H1 (cell line): ENCODE results near the gene ARID1B. TPM values are rescaled to one million over a fixed set of nuclear protein-coding genes. Genes with fewer than 3 reads are reported as not detected.

Source experiments
- CTCF ChIA-PET: fragments of 300-600 bp; sonication (Branson Sonifier 250); formaldehyde crosslinking; loops from one replicate; lab custom pipeline; 2021; ENCODE audit not compliant: partially characterized antibody; lab: Charles Lee
- POLR2A ChIA-PET: fragments of 300-600 bp; sonication (Branson Sonifier 250); formaldehyde crosslinking; loops from one replicate; lab custom pipeline; 2021; ENCODE audit warnings: inconsistent platforms; ENCODE audit not compliant: partially characterized antibody; lab: Charles Lee
- DNase-seq, 2 experiments: peaks; one replicate each; pipeline versions ENCODE4 v3.0.0 to v3.0.0-alpha.2; 2010 to 2022; ENCODE audit warnings: low spot score in 2 of 2, low read depth in 1 of 2, mixed read lengths in 1 of 2
- FAIRE-seq: peaks from 2 replicates; lab custom pipeline; 2011; peaks lifted over from hg19 to GRCh38; lab: Jason Lieb, UNC
- H2AFZ ChIP-seq: 2 replicates; pipeline ENCODE4 v1.8.1; 2012; ENCODE audit warnings: low read length, inconsistent platforms
- H2AK5ac ChIP-seq: 2 replicates; pipeline ENCODE4 v1.6.1; 2013; ENCODE audit warnings: low read depth, low read length
- H2BK120ac ChIP-seq: replicated peaks from 2 replicates; pipeline ENCODE3; 2013; ENCODE audit warnings: low read depth, low read length, inconsistent platforms
- H2BK12ac ChIP-seq: 2 replicates; pipeline ENCODE4 v1.6.1; 2013; ENCODE audit warnings: low read depth, low read length
- H2BK15ac ChIP-seq: 2 replicates; pipeline ENCODE4 v1.6.1; 2013; ENCODE audit warnings: low read length
- H2BK20ac ChIP-seq: 2 replicates; pipeline ENCODE4 v1.6.1; 2013; ENCODE audit warnings: low read length
- H2BK5ac ChIP-seq: 2 replicates; pipeline ENCODE4 v1.6.1; 2013; ENCODE audit warnings: low read depth, low read length
- H3K14ac ChIP-seq: 2 replicates; pipeline ENCODE4 v1.6.1; 2013; ENCODE audit warnings: inconsistent platforms; ENCODE audit not compliant: insufficient read length
- H3K18ac ChIP-seq: 2 replicates; pipeline ENCODE4 v1.6.1; 2013; ENCODE audit warnings: low read length; ENCODE audit errors: extremely low read depth
- H3K23ac ChIP-seq: 2 replicates; pipeline ENCODE4 v1.6.1; 2013; ENCODE audit warnings: inconsistent platforms; ENCODE audit not compliant: insufficient read length
- H3K23me2 ChIP-seq: 2 replicates; pipeline ENCODE4 v1.6.1; 2013; ENCODE audit warnings: low read depth, low read length
- H3K27ac ChIP-seq: 2 replicates; pipeline ENCODE4 v1.6.1; 2011; ENCODE audit warnings: low read depth, low read length, inconsistent platforms
- H3K27me3 ChIP-seq, 4 experiments: replicated peaks in 1 of 4; 1 replicate in 1 of 4; 2 replicates in 3 of 4; pipeline versions ENCODE4 v1.6.1 to v1.8.1; 2011 to 2013; ENCODE audit warnings: low read length in 3 of 4, mild to moderate bottlenecking in 3 of 4, inconsistent platforms in 2 of 4, mixed read lengths in 2 of 4, moderate library complexity in 1 of 4; ENCODE audit not compliant: control insufficient read depth in 3 of 4, insufficient read depth in 3 of 4; ENCODE audit errors: extremely low read depth in 1 of 4
- H3K36me3 ChIP-seq, 4 experiments: 2 replicates each; pipeline versions ENCODE4 v1.6.1 to v1.8.1; 2011 to 2013; ENCODE audit warnings: mild to moderate bottlenecking in 4 of 4, low read length in 3 of 4, moderate library complexity in 2 of 4, control low read depth in 1 of 4, inconsistent platforms in 1 of 4; ENCODE audit not compliant: insufficient read depth in 4 of 4, control insufficient read depth in 2 of 4
- H3K4ac ChIP-seq: replicated peaks from 2 replicates; pipeline ENCODE3; 2013; ENCODE audit warnings: low read length, low read depth, mixed read lengths, inconsistent platforms; ENCODE audit not compliant: insufficient read length
- H3K4me1 ChIP-seq, 4 experiments: replicated peaks in 1 of 4; 1 replicate in 1 of 4; 2 replicates in 3 of 4; pipeline versions ENCODE4 v1.6.1 to v1.8.1; 2011 to 2013; ENCODE audit warnings: low read length in 3 of 4, inconsistent platforms in 2 of 4, mixed read lengths in 1 of 4; ENCODE audit not compliant: insufficient read depth in 4 of 4, control insufficient read depth in 3 of 4
- H3K4me2 ChIP-seq, 2 experiments: 2 replicates each; pipeline versions ENCODE4 v1.6.1 to v1.8.1; 2011 to 2013; ENCODE audit warnings: low read depth in 2 of 2, low read length in 2 of 2, control low read depth in 1 of 2, inconsistent platforms in 1 of 2, mild to moderate bottlenecking in 1 of 2; ENCODE audit not compliant: insufficient read depth in 1 of 2
- H3K4me3 ChIP-seq, 4 experiments: fragments of 200-600, 300-600 bp in 1 of 4; sonication (generic), shearing (Covaris generic), sonication (Bioruptor Twin) in 1 of 4; 2 replicates each; pipeline versions ENCODE4 v1.5.1 to v1.8.1; 2011 to 2016; ENCODE audit warnings: low read length in 4 of 4, low read depth in 3 of 4, control low read depth in 2 of 4, inconsistent platforms in 2 of 4, mild to moderate bottlenecking in 2 of 4, mixed read lengths in 1 of 4, moderate library complexity in 1 of 4; ENCODE audit not compliant: insufficient read depth in 2 of 4; ENCODE audit errors: extremely low read depth in 1 of 4
- H3K56ac ChIP-seq: replicated peaks from 2 replicates; pipeline ENCODE3; 2013; ENCODE audit warnings: low read depth, mild to moderate bottlenecking, mixed read lengths, low read length, inconsistent platforms; ENCODE audit not compliant: insufficient read length
- H3K79me1 ChIP-seq: 2 replicates; pipeline ENCODE4 v1.6.1; 2013; ENCODE audit warnings: low read depth, low read length, control low read depth
- H3K79me2 ChIP-seq, 2 experiments: 2 replicates each; pipeline versions ENCODE4 v1.6.1 to v1.8.1; 2012 to 2013; ENCODE audit warnings: low read length in 2 of 2, mild to moderate bottlenecking in 2 of 2, inconsistent platforms in 1 of 2; ENCODE audit not compliant: insufficient read depth in 2 of 2, control insufficient read depth in 1 of 2
- H3K9ac ChIP-seq, 4 experiments: replicated peaks in 1 of 4; 1 replicate in 1 of 4; 2 replicates in 3 of 4; pipeline versions ENCODE4 v1.6.1 to v1.8.1; 2011 to 2013; ENCODE audit warnings: low read depth in 3 of 4, low read length in 3 of 4, control low read depth in 2 of 4, mild to moderate bottlenecking in 2 of 4, moderate library complexity in 2 of 4, inconsistent platforms in 1 of 4; ENCODE audit errors: extremely low read depth in 1 of 4
- H3K9me3 ChIP-seq, 2 experiments: 2 replicates each; pipeline versions ENCODE4 v1.6.1 to v1.8.1; 2012 to 2013; ENCODE audit warnings: mild to moderate bottlenecking in 2 of 2, moderate library complexity in 2 of 2, control low read depth in 1 of 2, inconsistent platforms in 1 of 2, low read depth in 1 of 2, low read length in 1 of 2, mixed read lengths in 1 of 2; ENCODE audit not compliant: insufficient read depth in 2 of 2
- H4K20me1 ChIP-seq, 2 experiments: replicated peaks in 1 of 2; 2 replicates each; pipeline versions ENCODE3 to v1.8.1; 2011 to 2013; ENCODE audit warnings: inconsistent platforms in 2 of 2, low read length in 2 of 2, mild to moderate bottlenecking in 1 of 2; ENCODE audit not compliant: insufficient read depth in 2 of 2, control insufficient read depth in 1 of 2
- H4K5ac ChIP-seq: 2 replicates; pipeline ENCODE4 v1.6.1; 2013; ENCODE audit warnings: low read length, low read depth, mixed read lengths, inconsistent platforms; ENCODE audit not compliant: insufficient read length
- H4K8ac ChIP-seq: 2 replicates; pipeline ENCODE4 v1.8.0; 2013; ENCODE audit warnings: mild to moderate bottlenecking, moderate library complexity, low read length, inconsistent platforms; ENCODE audit not compliant: insufficient read depth; ENCODE audit errors: extremely low read depth
- H4K91ac ChIP-seq: replicated peaks from 2 replicates; pipeline ENCODE3; 2013; ENCODE audit warnings: low read length, mixed read lengths, inconsistent platforms; ENCODE audit not compliant: insufficient read length
- PHF8 ChIP-seq: fragments of 200-600 bp; sonication (generic); conservative IDR thresholded peaks from 2 replicates; pipeline ENCODE4 v1.7.1; 2012; ENCODE audit warnings: low read depth, mild to moderate bottlenecking, inconsistent platforms, low read length, moderate library complexity
- WGBS, 2 experiments: shearing (Covaris generic) in 1 of 2; methylation state at CpG; one replicate each; pipeline versions ENCODE4 v1.1.6 to v1.1.7; 2013 to 2015; ENCODE audit warnings: low lambda C conversion rate in 2 of 2, mixed read lengths in 2 of 2, inconsistent platforms in 1 of 2, low coverage in 1 of 2, missing lambda C conversion rate in 1 of 2; ENCODE audit not compliant: insufficient replicate concordance in 2 of 2, insufficient coverage in 1 of 2, insufficient read length in 1 of 2; ENCODE audit errors: extremely low coverage in 1 of 2, missing lambda C conversion rate in 1 of 2; 5-methylcytosine and 5-hydroxymethylcytosine counted together
- polyA plus RNA-seq, 7 experiments: library from polyadenylated mRNA; depleted of rRNA in 3 of 7; stranded (reverse) in 5 of 7; unstranded in 2 of 7; fragments of >200 nt in 5 of 7; fragments of 200-250 nt in 2 of 7; gene quantifications; 1 replicate in 5 of 7; 2 replicates in 1 of 7; 4 replicates in 1 of 7; pipeline versions ENCODE4 v1.2.1 to v1.2.3, GENCODE V29; 2011 to 2013; ENCODE audit warnings: missing spikeins in 2 of 7, mixed read lengths in 2 of 7
- total RNA-seq: library from RNA; stranded (reverse); fragmentation: NEBNext Ultra II Directional; extraction: Animal tissue kit (Norgen Biotek cat#: 25700); gene quantifications from 2 replicates; pipeline ENCODE4 v1.2.1, GENCODE V29; 2021

The ARID1B gene
- total and polyA plus RNA-seq, 2 of the 8 experiments (the other 6 are each of a cell fraction or from before 2014, with no cell fraction given), result 24.3 to 70.3 TPM

- Histone ChIP-seq H3K56ac (no peak overlapping the region), H3K9me3 (no peaks in the 10 kb centered on the region), H4K91ac (no peak overlapping the region), H4K5ac (no peak overlapping the region), H3K27me3 (no peaks in the 10 kb centered on the region), H2BK12ac (no peak overlapping the region), H3K79me2 (peaks cover 0 to 97% of the 10 kb centered on the region in 2 experiments; a peak in 3 of 4 replicates), H3K36me3 (no peaks in the 10 kb centered on the region), H3K18ac (no peak overlapping the region), H3K14ac (no peak overlapping the region), H2BK5ac (no peak overlapping the region), H3K27ac (no peak overlapping the region), H3K9ac (no peak overlapping the region), H3K23me2 (no peaks in the 10 kb centered on the region), H2AFZ (no peak overlapping the region), H3K4me1 (peaks cover 4 to 20% (median 12%) of the 10 kb centered on the region in 4 experiments), H3K23ac (no peak overlapping the region), H3K79me1 (peaks cover 15% of the 10 kb centered on the region; the same call in 1 of the 2 replicates), H3K4ac (no peak overlapping the region), H3K4me3 (no peak overlapping the region), H4K20me1 (peaks cover 0 to 4% of the 10 kb centered on the region in 2 experiments), H4K8ac (no peak overlapping the region), H2BK120ac (no peak overlapping the region), H3K4me2 (no peak overlapping the region), H2BK15ac (no peak overlapping the region), H2BK20ac (no peak overlapping the region), H2AK5ac (no peak overlapping the region)
- ChIA-PET POLR2A (no interaction called here), CTCF (interaction anchor here (0.6 to 0.9 kb wide), 2 partner anchors 13 to 38 kb away, joined by 3 read pairs; no protein-coding TSS in a partner anchor)
- FAIRE-seq (no peak), DNase-seq (no peak)
- 91% methylated on average over 7 of the region's 7 CpGs; no CpG with 5 or more reads in 1 of the 2 experiments for WGBS, 2 experiments
- TF ChIP-seq PHF8, result no peak
These were observed 194.1 kb downstream of the ARID1B start for GRCh38 chr6:156971153-156971885.
